IMR-90 (cell line): ENCODE measurements around the gene FAM3D. TPM values are rescaled to one million over a fixed set of nuclear protein-coding genes. Genes with fewer than 3 reads are reported as not detected.

Source experiments
- ATAC-seq: fragments of 200-7000 bp; cut with Tn5 transposase; 2 replicates; pipeline ENCODE4 v1.9.1; 2020; ENCODE audit warnings: low read depth, mild to moderate bottlenecking, moderate library complexity
- BruUV-seq: library from RNA; stranded (reverse); fragments of 400-500 nt; replicated peaks from 2 replicates; lab custom pipeline; 2021; lab: Mats Ljungman, UMichigan
- CTCF ChIA-PET: fragments of 300-600 bp; formaldehyde crosslinking; extraction: SDS; loops from one replicate; lab custom pipeline; 2021; ENCODE audit warnings: antibody characterized with exemption; lab: Yijun Ruan, JAX
- POLR2A ChIA-PET: fragments of 300-600 bp; sonication (Branson Sonifier 250); formaldehyde crosslinking; loops from one replicate; lab custom pipeline; 2022; ENCODE audit warnings: antibody characterized with exemption; ENCODE audit not compliant: unreplicated experiment; lab: Charles Lee
- DNase-seq: peaks from one replicate; pipeline ENCODE4 v3.0.0; 2013
- H2AFZ ChIP-seq: replicated peaks from 2 replicates; pipeline ENCODE3; 2013; ENCODE audit warnings: low read length, mild to moderate bottlenecking; ENCODE audit not compliant: poor library complexity
- H2AK5ac ChIP-seq: 2 replicates; pipeline ENCODE4 v1.6.1; 2013; ENCODE audit warnings: low read depth, low read length, inconsistent platforms
- H2AK9ac ChIP-seq: replicated peaks from 2 replicates; pipeline ENCODE3; 2013; ENCODE audit warnings: mild to moderate bottlenecking, low read depth, low read length, moderate library complexity; ENCODE audit not compliant: poor library complexity
- H2BK120ac ChIP-seq: 2 replicates; pipeline ENCODE4 v1.6.1; 2013; ENCODE audit warnings: low read depth, low read length, inconsistent platforms
- H2BK15ac ChIP-seq: 3 replicates; pipeline ENCODE4 v1.6.1; 2013; ENCODE audit warnings: low read depth, low read length, inconsistent platforms
- H2BK20ac ChIP-seq: 2 replicates; pipeline ENCODE4 v1.6.1; 2013; ENCODE audit warnings: low read depth, mild to moderate bottlenecking, inconsistent platforms, low read length, moderate library complexity
- H2BK5ac ChIP-seq: 2 replicates; pipeline ENCODE4 v1.6.1; 2013; ENCODE audit warnings: mild to moderate bottlenecking, low read depth, low read length, inconsistent platforms; ENCODE audit not compliant: poor library complexity, severe bottlenecking
- H3K14ac ChIP-seq: replicated peaks from 2 replicates; pipeline ENCODE4 v1.6.1; 2013; ENCODE audit warnings: low read depth, low read length, inconsistent platforms
- H3K18ac ChIP-seq: 2 replicates; pipeline ENCODE4 v1.6.1; 2013; ENCODE audit warnings: low read depth, low read length, control low read depth
- H3K23ac ChIP-seq: 2 replicates; pipeline ENCODE4 v1.6.1; 2013; ENCODE audit warnings: low read depth, low read length, inconsistent platforms
- H3K27ac ChIP-seq: 2 replicates; pipeline ENCODE4 v1.5.1; 2013; ENCODE audit warnings: mild to moderate bottlenecking, control low read depth, low read length; ENCODE audit not compliant: insufficient read depth
- H3K27me3 ChIP-seq: 2 replicates; pipeline ENCODE4 v1.6.1; 2013; ENCODE audit warnings: low read length; ENCODE audit not compliant: control insufficient read depth, insufficient read depth
- H3K36me3 ChIP-seq: 2 replicates; pipeline ENCODE4 v1.6.1; 2013; ENCODE audit warnings: low read length, mixed read lengths; ENCODE audit not compliant: control insufficient read depth, insufficient read depth
- H3K4ac ChIP-seq: 2 replicates; pipeline ENCODE4 v1.6.1; 2013; ENCODE audit warnings: low read depth, low read length, inconsistent platforms
- H3K4me1 ChIP-seq: 2 replicates; pipeline ENCODE4 v1.6.1; 2013; ENCODE audit warnings: low read length, mixed read lengths; ENCODE audit not compliant: control insufficient read depth, insufficient read depth
- H3K4me2 ChIP-seq: 2 replicates; pipeline ENCODE4 v1.6.1; 2013; ENCODE audit warnings: low read depth, mild to moderate bottlenecking, control low read depth, low read length, moderate library complexity
- H3K4me3 ChIP-seq: 2 replicates; pipeline ENCODE4 v1.5.1; 2013; ENCODE audit warnings: low read depth, mild to moderate bottlenecking, control low read depth, low read length, moderate library complexity; ENCODE audit not compliant: insufficient read depth
- H3K56ac ChIP-seq: 2 replicates; pipeline ENCODE4 v1.6.1; 2013; ENCODE audit warnings: low read length, inconsistent platforms; ENCODE audit not compliant: insufficient read depth; ENCODE audit errors: extremely low read depth
- H3K79me1 ChIP-seq, 2 experiments: 2 replicates each; pipeline ENCODE4 v1.6.1; 2013; ENCODE audit warnings: low read length in 2 of 2, inconsistent platforms in 1 of 2, low read depth in 1 of 2
- H3K9ac ChIP-seq: 2 replicates; pipeline ENCODE4 v1.6.1; 2013; ENCODE audit warnings: low read depth, low read length, control low read depth
- H3K9me1 ChIP-seq: 2 replicates; pipeline ENCODE4 v1.6.1; 2013; ENCODE audit warnings: low read length, inconsistent platforms; ENCODE audit not compliant: insufficient read depth
- H3K9me3 ChIP-seq: 2 replicates; pipeline ENCODE4 v1.6.1; 2013; ENCODE audit warnings: low read length; ENCODE audit not compliant: control insufficient read depth, insufficient read depth
- H4K20me1 ChIP-seq: 2 replicates; pipeline ENCODE4 v1.6.1; 2013; ENCODE audit warnings: low read length, inconsistent platforms; ENCODE audit not compliant: insufficient read depth
- H4K5ac ChIP-seq: 2 replicates; pipeline ENCODE4 v1.6.1; 2013; ENCODE audit warnings: mild to moderate bottlenecking, low read depth, low read length, control low read depth
- H4K8ac ChIP-seq, 2 experiments: 2 replicates each; pipeline ENCODE4 v1.6.1; 2013; ENCODE audit warnings: low read depth in 2 of 2, low read length in 2 of 2, control low read depth in 1 of 2, inconsistent platforms in 1 of 2
- H4K91ac ChIP-seq: 2 replicates; pipeline ENCODE4 v1.6.1; 2013; ENCODE audit warnings: low read depth, low read length, inconsistent platforms; ENCODE audit not compliant: insufficient read depth
- MAFK ChIP-seq: IDR thresholded peaks from 2 replicates; pipeline ENCODE4 v1.6.1; 2012; ENCODE audit warnings: low read depth, low read length, improper control_type of control experiment
- NFE2L2 ChIP-seq: fragments of 150-350 bp; IDR thresholded peaks from 2 replicates; pipeline ENCODE4 v1.6.1; 2016; ENCODE audit warnings: low read depth, mild to moderate bottlenecking, low read length
- SMC3 ChIP-seq: fragments of 150-350 bp; IDR thresholded peaks from 2 replicates; pipeline ENCODE4 v1.6.1; 2016; ENCODE audit warnings: low read depth, mild to moderate bottlenecking, antibody characterized with exemption, low read length, moderate library complexity
- WGBS, 2 experiments: methylation state at CpG; one replicate each; pipeline versions ENCODE4 v1.1.5 to v1.1.7; 2013; ENCODE audit warnings: missing lambda C conversion rate in 2 of 2; ENCODE audit not compliant: insufficient read length in 1 of 2; ENCODE audit errors: extremely low coverage in 2 of 2; 5-methylcytosine and 5-hydroxymethylcytosine counted together
- dilution Hi-C: fragments of 300-500 bp; cut with HindIII; formaldehyde crosslinking; loops from one replicate; pipeline ENCODE4 v1.14.3; 2018; ENCODE audit warnings: low sequenced_read_pairs; ENCODE audit not compliant: unreplicated experiment
- in situ Hi-C: fragments of 300-500 bp; cut with MboI; formaldehyde crosslinking; loops from 3 replicates; pipeline ENCODE4 v1.14.3; 2019; ENCODE audit warnings: low sequenced_read_pairs, inconsistent platforms, mixed read lengths
- intact Hi-C: fragments of 100-400 bp; cut with micrococcal nuclease; formaldehyde crosslinking; loops from 2 replicates; pipeline ENCODE4 v1.10.0; 2022
- polyA plus RNA-seq, 3 experiments: library from polyadenylated mRNA; depleted of rRNA; stranded (reverse); fragments of >200 nt; gene quantifications; 2 replicates each; pipeline ENCODE4 v1.2.3, GENCODE V29; 2012; ENCODE audit warnings: low replicate concordance in 1 of 3
- total RNA-seq: library from RNA; depleted of rRNA; stranded (reverse); fragments of >200 nt; gene quantifications from 2 replicates; pipeline ENCODE4 v1.2.3, GENCODE V29; 2012

The FAM3D gene
- total and polyA plus RNA-seq, 2 of the 4 experiments (the other 2 are of a cell fraction) = not detected

- Histone ChIP-seq H3K23ac (no peak overlapping the region), H4K91ac (no peak overlapping the region), H2AK9ac (no peak overlapping the region), H3K14ac (no peak overlapping the region), H3K27me3 (no peaks in the 10 kb centered on the region), H3K18ac (no peak overlapping the region), H3K4me3 (no peak overlapping the region), H3K9ac (no peak overlapping the region), H4K8ac (no peak overlapping the region), H2BK120ac (no peak overlapping the region), H3K56ac (no peak overlapping the region), H3K9me1 (no peaks in the 10 kb centered on the region), H2BK15ac (no peak overlapping the region), H4K20me1 (no peaks in the 10 kb centered on the region), H4K5ac (no peak overlapping the region), H3K79me1 (no peaks in the 10 kb centered on the region), H3K4me1 (peaks cover 4% of the 10 kb centered on the region), H3K36me3 (no peaks in the 10 kb centered on the region), H2BK20ac (no peak overlapping the region), H3K4me2 (no peak overlapping the region), H2AK5ac (no peak overlapping the region), H3K4ac (no peak overlapping the region), H3K9me3 (peaks cover 6% of the 10 kb centered on the region), H2BK5ac (no peak overlapping the region), H2AFZ (peak overlapping the region; percentile 48), H3K27ac (no peak overlapping the region)
- CTCF ChIA-PET = no interaction called here
- intact Hi-C loops = loop anchor here (10.0 kb wide), 1 partner anchor 928 kb away; no protein-coding TSS in a partner anchor
- BruUV-seq = no TSS peak
- dilution Hi-C loops = no loop called here
- ATAC-seq (peak; percentile 55), DNase-seq (peak; percentile 30)
- 20% methylated on average over 1 of the region's 3 CpGs; no CpG with 5 or more reads in 1 of the 2 experiments for WGBS, 2 experiments
- POLR2A ChIA-PET = no interaction called here
- TF ChIP-seq SMC3 (no peak), NFE2L2 (no peak), MAFK (no peak)
- in situ Hi-C loops = loop anchor here (10.0 to 25.0 kb wide), 3 partner anchors 408 to 1166 kb away; partner anchors contain the start of gene CFAP20DC
Observed at GRCh38 chr3:58646503-58646902, 20.1 kb downstream of the FAM3D start.
